Left ventricle myocardium inferior (tissue), 1 donor: ENCODE data around the gene RPS6KA2. TPM values are rescaled to one million over a fixed set of nuclear protein-coding genes. Genes with fewer than 3 reads are reported as not detected.

Experiments
- DNase-seq: peaks from one replicate; pipeline ENCODE4 v3.0.0-alpha.2; 2020
- H3K27ac ChIP-seq: fragments of 200-600 bp; replicated peaks from 2 replicates; pipeline ENCODE4 v1.8.0; 2021
- H3K27me3 ChIP-seq: fragments of 200-600 bp; 2 replicates; pipeline ENCODE4 v1.8.0; 2021; ENCODE audit warnings: low read depth
- H3K36me3 ChIP-seq: fragments of 200-600 bp; 2 replicates; pipeline ENCODE4 v1.8.0; 2021
- H3K4me1 ChIP-seq: fragments of 200-600 bp; 2 replicates; pipeline ENCODE4 v1.8.0; 2021
- H3K4me3 ChIP-seq: fragments of 200-600 bp; 2 replicates; pipeline ENCODE4 v1.8.0; 2021; ENCODE audit warnings: mild to moderate bottlenecking, moderate library complexity
- H3K9me3 ChIP-seq: fragments of 200-600 bp; replicated peaks from 2 replicates; pipeline ENCODE4 v1.8.0; 2021
- intact Hi-C: fragments of 100-400 bp; cut with micrococcal nuclease; formaldehyde crosslinking; loops from one replicate; pipeline ENCODE4 v1.11.0; 2022
- total RNA-seq: library from RNA; stranded (reverse); fragmentation: NEBNext Ultra II Directional; extraction: Animal tissue kit (Norgen Biotek cat#: 25700); gene quantifications from one replicate; pipeline ENCODE4 v1.2.1, GENCODE V29; 2021
- TF ChIP-seq, protein P1 (sequence below): fragments of 200-600 bp; IDR thresholded peaks from 2 replicates; pipeline ENCODE4 v1.8.0; 2021; ENCODE audit warnings: antibody characterized with exemption, mild to moderate bottlenecking, borderline replicate concordance
- donor health status: DM: no; HTN: yes; CAD: no; lungs with severe emphysema.

The RPS6KA2 gene
- total RNA-seq, 1 donor from 2014 or later = 77.2 TPM

GRCh38 chr6:166672146-166672545 is 45.1 kb upstream of the RPS6KA2 start:
- Histone ChIP-seq H3K9me3 (no peaks in the 10 kb centered on the region), H3K4me1 (peaks cover 33% of the 10 kb centered on the region), H3K27me3 (peaks cover 11% of the 10 kb centered on the region), H3K36me3 (no peaks in the 10 kb centered on the region), H3K4me3 (peak overlapping the region; percentile 30), H3K27ac (no peak overlapping the region)
- intact Hi-C loops = no loop called here
- DNase-seq = no peak
- TF ChIP-seq, protein P1, sequence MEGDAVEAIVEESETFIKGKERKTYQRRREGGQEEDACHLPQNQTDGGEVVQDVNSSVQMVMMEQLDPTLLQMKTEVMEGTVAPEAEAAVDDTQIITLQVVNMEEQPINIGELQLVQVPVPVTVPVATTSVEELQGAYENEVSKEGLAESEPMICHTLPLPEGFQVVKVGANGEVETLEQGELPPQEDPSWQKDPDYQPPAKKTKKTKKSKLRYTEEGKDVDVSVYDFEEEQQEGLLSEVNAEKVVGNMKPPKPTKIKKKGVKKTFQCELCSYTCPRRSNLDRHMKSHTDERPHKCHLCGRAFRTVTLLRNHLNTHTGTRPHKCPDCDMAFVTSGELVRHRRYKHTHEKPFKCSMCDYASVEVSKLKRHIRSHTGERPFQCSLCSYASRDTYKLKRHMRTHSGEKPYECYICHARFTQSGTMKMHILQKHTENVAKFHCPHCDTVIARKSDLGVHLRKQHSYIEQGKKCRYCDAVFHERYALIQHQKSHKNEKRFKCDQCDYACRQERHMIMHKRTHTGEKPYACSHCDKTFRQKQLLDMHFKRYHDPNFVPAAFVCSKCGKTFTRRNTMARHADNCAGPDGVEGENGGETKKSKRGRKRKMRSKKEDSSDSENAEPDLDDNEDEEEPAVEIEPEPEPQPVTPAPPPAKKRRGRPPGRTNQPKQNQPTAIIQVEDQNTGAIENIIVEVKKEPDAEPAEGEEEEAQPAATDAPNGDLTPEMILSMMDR = no peak

GRCh38 chr6:166671434-166672081 is 44.5 kb upstream of the RPS6KA2 start:
- Histone ChIP-seq H3K4me3 (peak overlapping the region; percentile 30), H3K27ac (no peak overlapping the region), H3K9me3 (no peaks in the 10 kb centered on the region), H3K4me1 (peaks cover 33% of the 10 kb centered on the region), H3K36me3 (no peaks in the 10 kb centered on the region), H3K27me3 (peaks cover 11% of the 10 kb centered on the region)
- intact Hi-C loops = no loop called here
- TF ChIP-seq, protein P1 = no peak
- no peak for DNase-seq

DNA sequence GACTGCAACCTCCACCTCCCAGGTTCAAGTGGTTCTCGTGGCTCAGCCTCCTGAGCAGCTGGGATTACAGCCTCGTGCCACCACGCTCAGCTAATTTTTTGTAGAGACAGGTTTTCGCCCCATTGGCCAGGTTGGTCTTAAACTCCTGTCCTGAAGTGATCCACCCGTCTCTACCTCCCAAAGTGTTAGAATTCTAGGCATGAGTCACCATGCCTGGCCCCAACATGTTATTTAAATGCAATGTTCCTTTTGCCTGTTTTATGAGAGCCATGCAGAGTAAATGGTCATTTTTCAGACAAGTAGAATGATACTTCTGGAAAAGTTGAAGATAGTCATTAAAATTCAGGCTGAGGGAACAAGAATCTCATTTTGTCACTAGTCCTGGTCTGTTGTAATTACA is 43.8 kb upstream of the RPS6KA2 start:
- Histone ChIP-seq H3K36me3 (no peaks in the 10 kb centered on the region), H3K4me3 (no peak overlapping the region), H3K27ac (no peak overlapping the region), H3K9me3 (no peaks in the 10 kb centered on the region), H3K27me3 (peaks cover 11% of the 10 kb centered on the region), H3K4me1 (peaks cover 33% of the 10 kb centered on the region)
- DNase-seq = no peak
- TF ChIP-seq, protein P1 = no peak
- intact Hi-C loops = no loop called here

DNA sequence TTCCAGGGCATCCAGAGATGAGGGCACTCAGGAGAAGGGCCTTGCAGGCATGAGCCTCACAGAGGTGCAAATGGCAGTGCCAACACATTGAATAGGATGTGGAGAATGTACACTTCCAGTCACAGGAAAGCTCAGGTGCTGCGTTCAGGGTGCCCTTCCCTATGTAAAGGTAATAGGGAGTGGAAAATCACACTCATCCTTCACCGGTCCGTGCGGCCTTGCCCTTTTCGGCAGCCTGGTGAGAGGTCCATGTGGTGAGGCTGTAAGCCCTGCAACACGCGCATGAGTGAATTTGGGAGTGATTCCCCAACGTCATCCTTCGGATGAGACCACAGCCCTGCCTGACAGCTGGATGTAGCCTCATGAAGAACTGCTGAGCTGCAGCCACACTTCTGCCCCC is 43.0 kb upstream of the RPS6KA2 start:
- Histone ChIP-seq H3K27ac (no peak overlapping the region), H3K27me3 (peaks cover 11% of the 10 kb centered on the region), H3K9me3 (no peaks in the 10 kb centered on the region)

DNA sequence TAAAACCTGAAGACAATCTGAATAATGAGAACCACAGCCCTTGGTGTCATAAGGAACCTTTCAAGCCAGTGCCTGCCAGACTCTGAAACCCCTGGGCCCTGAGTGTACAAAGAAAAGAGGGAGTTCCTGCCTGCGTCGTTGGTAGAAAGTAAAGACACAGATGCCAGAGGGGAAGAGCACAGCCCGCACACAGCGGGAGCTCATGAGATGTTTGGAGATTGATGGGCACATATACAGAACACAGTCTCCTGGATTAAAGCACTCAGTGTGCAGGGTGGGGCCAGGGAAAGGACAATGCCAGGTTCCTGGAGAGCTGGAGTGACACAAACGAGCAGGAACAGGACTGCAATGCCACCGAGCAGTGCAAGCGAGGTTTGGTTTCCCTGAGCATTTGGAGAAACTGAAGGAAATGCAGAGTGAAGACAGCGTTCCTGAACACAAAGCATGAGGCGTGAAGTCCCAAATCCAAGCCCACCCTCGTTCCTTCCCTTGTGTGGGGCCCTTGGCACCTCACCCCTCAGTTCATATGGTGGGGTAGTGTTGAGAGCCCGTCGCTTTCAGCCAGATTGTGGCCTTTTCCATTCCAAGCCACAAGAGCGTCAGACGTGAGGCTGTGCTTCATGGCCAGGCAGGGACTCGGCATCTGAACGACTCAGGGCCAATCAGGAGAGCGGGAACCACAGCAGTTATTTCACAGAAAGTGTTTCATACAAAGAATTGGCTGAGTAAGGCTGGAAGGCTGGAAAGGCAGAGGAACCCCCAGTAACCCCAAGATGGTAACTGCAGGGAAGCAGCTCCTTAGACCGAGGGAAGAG is 41.0 kb upstream of the RPS6KA2 start:
- Histone ChIP-seq H3K4me1 (peaks cover 24% of the 10 kb centered on the region), H3K27ac (no peak overlapping the region), H3K4me3 (no peak overlapping the region), H3K27me3 (peaks cover 11% of the 10 kb centered on the region), H3K36me3 (no peaks in the 10 kb centered on the region), H3K9me3 (no peaks in the 10 kb centered on the region)
- TF ChIP-seq, protein P1 = no peak
- no peak for DNase-seq
- intact Hi-C loops = no loop called here

More for the DNA sequence above, 43.0 kb upstream of the RPS6KA2 start:
- Histone ChIP-seq H3K4me3 (no peak overlapping the region), H3K36me3 (no peaks in the 10 kb centered on the region), H3K4me1 (peaks cover 33% of the 10 kb centered on the region)
- DNase-seq = no peak
- intact Hi-C loops = no loop called here
- TF ChIP-seq, protein P1 = no peak
